Kidney tubule cell (primary cell): ENCODE data around the gene SLC25A33.
"Not testable (repeated sequence)": the region's sequence is repeated elsewhere in the genome, so short reads cannot be mapped to it uniquely, and the experiment has no call there.

Experiments used
- DNase-seq: peaks from one replicate; pipeline ENCODE4 v3.0.0-alpha.2; 2018; ENCODE audit warnings: low spot score

Gene SLC25A33

GRCh38 chr1:9539829-9540550, 725 bp downstream of the SLC25A33 start:
- DNase-seq = peak; percentile 71

GRCh38 chr1:9542430-9542829, 3.2 kb downstream of the SLC25A33 start:
- DNase-seq = peak; percentile 47

- no peak for DNase-seq
Observed at GRCh38 chr1:9544926-9545325, 5.7 kb downstream of the SLC25A33 start.

GRCh38 chr1:9549955-9550546, 10.8 kb downstream of the SLC25A33 start:
- no peak for DNase-seq

- peak; percentile 33 for DNase-seq
Observed at GRCh38 chr1:9551984-9552383, 12.7 kb downstream of the SLC25A33 start.

- DNase-seq = no peak
Observed at GRCh38 chr1:9553736-9554144, 14.5 kb downstream of the SLC25A33 start.

- DNase-seq = no peak
Observed at GRCh38 chr1:9555942-9556341, 16.7 kb downstream of the SLC25A33 start.

- DNase-seq = no peak
Observed at GRCh38 chr1:9557624-9558023, 18.4 kb downstream of the SLC25A33 start.

GRCh38 chr1:9558271-9558945, 19.1 kb downstream of the SLC25A33 start:
- DNase-seq = no peak

- no peak for DNase-seq
Observed at GRCh38 chr1:9558946-9559545, 19.8 kb downstream of the SLC25A33 start.

- no peak for DNase-seq
Observed at GRCh38 chr1:9559673-9560072, 20.4 kb downstream of the SLC25A33 start.

- not testable (repeated sequence) for DNase-seq
Observed at GRCh38 chr1:9560090-9560489, 20.8 kb downstream of the SLC25A33 start.

GRCh38 chr1:9561429-9561828, 22.2 kb downstream of the SLC25A33 start:
- DNase-seq = peak; percentile 94

GRCh38 chr1:9569267-9569666, 30.0 kb downstream of the SLC25A33 start:
- DNase-seq = no peak

GRCh38 chr1:9570886-9571529, 31.7 kb downstream of the SLC25A33 start:
- DNase-seq = not testable (repeated sequence)

- no peak for DNase-seq
Observed at GRCh38 chr1:9573723-9574122, 34.5 kb downstream of the SLC25A33 start.

- DNase-seq = no peak
Observed at GRCh38 chr1:9575486-9575885, 36.2 kb downstream of the SLC25A33 start.

- DNase-seq = no peak
Observed at GRCh38 chr1:9576903-9577302, 37.6 kb downstream of the SLC25A33 start.

- no peak for DNase-seq
Observed at GRCh38 chr1:9577423-9577822, 38.2 kb downstream of the SLC25A33 start.

- DNase-seq = no peak
Observed at GRCh38 chr1:9580942-9581341, 41.7 kb downstream of the SLC25A33 start.

GRCh38 chr1:9586147-9586766, 47.0 kb downstream of the SLC25A33 start:
- DNase-seq = no peak
